Cardiac muscle cell (in vitro differentiated cells and primary cell): ENCODE data around the gene SEMA5B. TPM values are rescaled to one million over a fixed set of nuclear protein-coding genes. Genes with fewer than 3 reads are reported as not detected.

ENCODE experiments used
- DNase-seq, 2 donors: peaks; one replicate each; pipeline versions ENCODE4 v3.0.0 to v3.0.0-alpha.2; 2010 to 2017; ENCODE audit warnings: low read depth in 1 of 2, low spot score in 1 of 2
- H3K27ac ChIP-seq: fragments of 200-600 bp; sonication (generic); 2 replicates; pipeline ENCODE4 v1.5.1; 2016
- H3K27me3 ChIP-seq: fragments of 200-600 bp; sonication (generic); 2 replicates; pipeline ENCODE4 v1.6.0; 2016; ENCODE audit warnings: control low read depth
- H3K36me3 ChIP-seq: fragments of 200-600 bp; sonication (generic); 2 replicates; pipeline ENCODE4 v1.5.1; 2016; ENCODE audit warnings: control low read depth
- H3K4me1 ChIP-seq: fragments of 200-600 bp; sonication (generic); 2 replicates; pipeline ENCODE4 v1.8.1; 2017; ENCODE audit warnings: low read depth, mild to moderate bottlenecking, mixed run types
- H3K4me3 ChIP-seq: fragments of 200-600 bp; sonication (generic); 2 replicates; pipeline ENCODE4 v1.5.1; 2016; ENCODE audit warnings: mild to moderate bottlenecking
- H3K9me3 ChIP-seq: fragments of 200-600 bp; sonication (generic); 2 replicates; pipeline ENCODE4 v1.5.1; 2017; ENCODE audit warnings: low read depth, mild to moderate bottlenecking, control low read depth
- polyA plus RNA-seq: library from polyadenylated mRNA; unstranded; fragments of >200 nt; fragmentation: Nextera tagmentation; extraction: Ambion mirVana; gene quantifications from 2 replicates; pipeline ENCODE4 v1.2.1, GENCODE V29; 2016
- total RNA-seq: library from RNA; depleted of rRNA; stranded (reverse); fragments of >200 nt; gene quantifications from 2 replicates; pipeline ENCODE4 v1.2.3, GENCODE V29; 2016
- TF ChIP-seq, protein P1 (sequence below): IDR thresholded peaks from 2 replicates; pipeline ENCODE4 v1.5.1; 2012; ENCODE audit warnings: low read depth, mild to moderate bottlenecking, low read length

The SEMA5B gene
- total and polyA plus RNA-seq, 2 experiments from 2014 or later = 2.3 to 4.4 TPM

GRCh38 chr3:122962149-122962548 is 65.4 kb downstream of the SEMA5B start:
- Histone ChIP-seq H3K4me1 (peaks cover 17% of the 10 kb centered on the region), H3K27ac (no peak overlapping the region), H3K27me3 (no peaks in the 10 kb centered on the region), H3K36me3 (no peaks in the 10 kb centered on the region), H3K9me3 (no peaks in the 10 kb centered on the region), H3K4me3 (no peak overlapping the region)
- TF ChIP-seq, protein P1, sequence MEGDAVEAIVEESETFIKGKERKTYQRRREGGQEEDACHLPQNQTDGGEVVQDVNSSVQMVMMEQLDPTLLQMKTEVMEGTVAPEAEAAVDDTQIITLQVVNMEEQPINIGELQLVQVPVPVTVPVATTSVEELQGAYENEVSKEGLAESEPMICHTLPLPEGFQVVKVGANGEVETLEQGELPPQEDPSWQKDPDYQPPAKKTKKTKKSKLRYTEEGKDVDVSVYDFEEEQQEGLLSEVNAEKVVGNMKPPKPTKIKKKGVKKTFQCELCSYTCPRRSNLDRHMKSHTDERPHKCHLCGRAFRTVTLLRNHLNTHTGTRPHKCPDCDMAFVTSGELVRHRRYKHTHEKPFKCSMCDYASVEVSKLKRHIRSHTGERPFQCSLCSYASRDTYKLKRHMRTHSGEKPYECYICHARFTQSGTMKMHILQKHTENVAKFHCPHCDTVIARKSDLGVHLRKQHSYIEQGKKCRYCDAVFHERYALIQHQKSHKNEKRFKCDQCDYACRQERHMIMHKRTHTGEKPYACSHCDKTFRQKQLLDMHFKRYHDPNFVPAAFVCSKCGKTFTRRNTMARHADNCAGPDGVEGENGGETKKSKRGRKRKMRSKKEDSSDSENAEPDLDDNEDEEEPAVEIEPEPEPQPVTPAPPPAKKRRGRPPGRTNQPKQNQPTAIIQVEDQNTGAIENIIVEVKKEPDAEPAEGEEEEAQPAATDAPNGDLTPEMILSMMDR = no peak
- no peak for DNase-seq

- H3K36me3 ChIP-seq = no peaks in the 10 kb centered on the region
- no peaks in the 10 kb centered on the region for H3K27me3 ChIP-seq
- no peak overlapping the region for H3K4me3 ChIP-seq
- peaks cover 27% of the 10 kb centered on the region for H3K4me1 ChIP-seq
- H3K9me3 ChIP-seq = no peaks in the 10 kb centered on the region
- peak in 1 of 2 donors; percentile 77 for DNase-seq
- TF ChIP-seq, protein P1 = no peak
- H3K27ac ChIP-seq = no peak overlapping the region
These were observed 66.4 kb downstream of the SEMA5B start for GRCh38 chr3:122961146-122961545.

GRCh38 chr3:122960652-122961051 is 66.9 kb downstream of the SEMA5B start:
- TF ChIP-seq, protein P1 = no peak
- Histone ChIP-seq H3K4me1 (peaks cover 29% of the 10 kb centered on the region), H3K36me3 (no peaks in the 10 kb centered on the region), H3K9me3 (no peaks in the 10 kb centered on the region), H3K27me3 (no peaks in the 10 kb centered on the region), H3K4me3 (no peak overlapping the region), H3K27ac (no peak overlapping the region)
- DNase-seq = no peak

GRCh38 chr3:122959339-122959738 is 68.2 kb downstream of the SEMA5B start:
- H3K4me1 ChIP-seq = peaks cover 30% of the 10 kb centered on the region
- no peaks in the 10 kb centered on the region for H3K9me3 ChIP-seq
- no peaks in the 10 kb centered on the region for H3K27me3 ChIP-seq
- H3K4me3 ChIP-seq = no peak overlapping the region
- no peak for DNase-seq
- TF ChIP-seq, protein P1 = no peak
- no peak overlapping the region for H3K27ac ChIP-seq
- H3K36me3 ChIP-seq = no peaks in the 10 kb centered on the region

DNA sequence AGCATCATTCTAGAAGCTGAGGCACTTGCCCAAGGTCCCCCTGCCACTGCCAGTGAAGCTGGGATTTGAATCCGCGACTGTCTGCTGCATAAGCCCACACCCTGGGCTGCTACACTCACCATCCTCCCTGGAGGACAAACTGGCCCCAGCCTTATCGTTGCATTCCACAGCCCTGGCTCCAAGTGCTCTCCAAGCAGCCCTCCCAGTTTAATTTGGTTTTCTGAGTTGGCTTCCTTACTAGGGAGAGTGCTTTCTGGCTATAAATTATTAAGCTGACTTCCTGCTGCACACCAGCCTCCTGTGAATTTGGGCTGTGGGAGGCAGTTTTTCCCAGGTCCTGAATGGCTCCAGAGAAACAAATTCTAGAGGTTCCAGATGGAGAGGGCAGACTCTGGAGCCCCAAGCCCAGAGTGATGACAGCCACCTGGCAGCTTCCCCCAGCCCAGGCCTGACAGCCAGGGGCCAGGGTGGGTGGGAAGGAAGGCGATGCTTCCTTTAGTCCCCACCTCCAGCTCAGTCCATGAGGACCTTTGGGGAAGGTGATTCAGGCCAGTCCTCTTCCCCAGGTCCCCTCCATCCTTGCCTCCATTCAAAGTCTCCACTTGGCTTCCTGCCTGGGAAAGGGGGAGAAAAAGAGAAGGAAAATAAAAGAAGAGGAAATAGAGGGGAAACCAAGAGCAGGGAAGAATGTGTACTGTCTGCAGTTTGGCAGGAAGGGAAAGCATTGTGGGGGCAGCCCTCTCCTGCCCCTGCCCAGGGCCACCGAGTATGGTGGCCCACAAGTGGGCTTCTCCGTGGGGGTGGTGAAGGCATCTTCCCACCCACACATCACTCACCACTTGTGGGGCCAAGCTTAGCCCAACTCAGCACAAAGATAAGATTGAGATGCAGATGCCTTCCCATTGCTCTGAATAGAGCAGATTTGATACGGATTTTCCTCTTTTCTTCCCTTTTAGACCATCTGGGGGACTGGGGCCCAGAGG is 69.6 kb downstream of the SEMA5B start:
- TF ChIP-seq, protein P1 = no peak
- no peaks in the 10 kb centered on the region for H3K27me3 ChIP-seq
- H3K4me3 ChIP-seq = no peak overlapping the region
- no peak overlapping the region for H3K27ac ChIP-seq
- peak; percentile 31 to 71 for DNase-seq
- no peaks in the 10 kb centered on the region for H3K9me3 ChIP-seq
- H3K36me3 ChIP-seq = no peaks in the 10 kb centered on the region
- peaks cover 33% of the 10 kb centered on the region for H3K4me1 ChIP-seq
